GM12878 (cell line): ENCODE measurements around the gene RALBP1. TPM values are rescaled to one million over a fixed set of nuclear protein-coding genes. Genes with fewer than 3 reads are reported as not detected.

Experiments
- ATAC-seq: fragments of 200-7000 bp; cut with Tn5 transposase; 3 replicates; pipeline ENCODE4 v1.9.1; 2020; ENCODE audit warnings: mild to moderate bottlenecking, moderate library complexity
- BruUV-seq: library from RNA; stranded (reverse); fragments of 400-500 nt; replicated peaks from 2 replicates; lab custom pipeline; 2021; lab: Mats Ljungman, UMichigan
- CTCF ChIA-PET: fragments of 300-600 bp; sonication (Branson Sonifier 250); formaldehyde crosslinking; extraction: SDS; loops from one replicate; lab custom pipeline; 2021; ENCODE audit warnings: inconsistent platforms; lab: Yijun Ruan, JAX
- POLR2A ChIA-PET: fragments of 350-600 bp; formaldehyde crosslinking; extraction: SDS; loops from one replicate; lab custom pipeline; 2021; ENCODE audit warnings: inconsistent platforms; lab: Charles Lee
- RAD21 ChIA-PET: fragments of 300-600 bp; sonication (Branson Sonifier 250); formaldehyde crosslinking; loops from one replicate; lab custom pipeline; 2023; ENCODE audit warnings: antibody characterized with exemption; ENCODE audit not compliant: unreplicated experiment; lab: Charles Lee
- SMC1A ChIA-PET: fragments of 300-600 bp; sonication (Branson Sonifier 250); formaldehyde crosslinking; loops from one replicate; lab custom pipeline; 2023; ENCODE audit not compliant: unreplicated experiment, uncharacterized antibody; lab: Charles Lee
- DNase-seq: peaks from one replicate; pipeline ENCODE4 v3.0.0-alpha.2; 2011; ENCODE audit warnings: low read depth, low spot score
- FAIRE-seq: peaks from 3 replicates; lab custom pipeline; 2011; peaks lifted over from hg19 to GRCh38; lab: Jason Lieb, UNC
- H2AFZ ChIP-seq: 2 replicates; pipeline ENCODE4 v1.6.0; 2011; ENCODE audit warnings: low read depth, low read length, control low read depth; ENCODE audit not compliant: control insufficient read depth
- H3K27ac ChIP-seq: 2 replicates; pipeline ENCODE4 v1.5.1; 2011; ENCODE audit warnings: control low read depth; ENCODE audit not compliant: control insufficient read depth, insufficient read depth
- H3K27me3 ChIP-seq, 2 experiments: replicated peaks in 1 of 2; 2 replicates each; pipeline versions ENCODE4 v1.6.0 to v1.6.1; 2011; ENCODE audit warnings: low read length in 1 of 2; ENCODE audit not compliant: control insufficient read depth in 2 of 2, insufficient read depth in 2 of 2
- H3K36me3 ChIP-seq, 2 experiments: 2 replicates each; pipeline ENCODE4 v1.5.1; 2011; ENCODE audit warnings: low read length in 1 of 2; ENCODE audit not compliant: control insufficient read depth in 2 of 2, insufficient read depth in 2 of 2
- H3K4me1 ChIP-seq: 2 replicates; pipeline ENCODE4 v1.6.1; 2011; ENCODE audit warnings: mild to moderate bottlenecking, low read length, moderate library complexity, mixed read lengths; ENCODE audit not compliant: control insufficient read depth, insufficient read depth
- H3K4me2 ChIP-seq: 2 replicates; pipeline ENCODE4 v1.6.0; 2011; ENCODE audit warnings: control low read depth; ENCODE audit not compliant: control insufficient read depth, insufficient read depth
- H3K4me3 ChIP-seq: fragments of 200-600 bp; sonication (generic); 2 replicates; pipeline ENCODE4 v1.5.1; 2016
- H3K79me2 ChIP-seq: 2 replicates; pipeline ENCODE4 v1.6.0; 2011; ENCODE audit warnings: low read length; ENCODE audit not compliant: control insufficient read depth, insufficient read depth
- H3K9ac ChIP-seq: 2 replicates; pipeline ENCODE4 v1.8.0; 2011; ENCODE audit warnings: low read length, control low read depth, mixed read lengths; ENCODE audit not compliant: control insufficient read depth, insufficient read depth
- H3K9me3 ChIP-seq: replicated peaks from 3 replicates; pipeline ENCODE4 v1.5.1; 2011; ENCODE audit warnings: mild to moderate bottlenecking, low read length; ENCODE audit not compliant: control insufficient read depth, insufficient read depth
- H4K20me1 ChIP-seq: 2 replicates; pipeline ENCODE4 v1.6.0; 2011; ENCODE audit not compliant: control insufficient read depth, insufficient read depth
- CBFB ChIP-seq: IDR thresholded peaks from 2 replicates; pipeline ENCODE4 v1.6.1; 2016; ENCODE audit warnings: antibody characterized with exemption, low read depth
- CTCF ChIP-seq, 3 experiments: IDR thresholded peaks in 2 of 3; conservative IDR thresholded peaks in 1 of 3; 2 replicates each; pipeline ENCODE4 v1.5.1; 2011; ENCODE audit warnings: low read depth in 3 of 3, low read length in 3 of 3, mild to moderate bottlenecking in 3 of 3, control low read depth in 2 of 3, moderate library complexity in 2 of 3, inconsistent platforms in 1 of 3, mixed read lengths in 1 of 3; ENCODE audit not compliant: control insufficient read depth in 2 of 3, insufficient read depth in 1 of 3; ENCODE audit errors: extremely low read depth in 1 of 3
- DPF2 ChIP-seq: fragments of 450-650 bp; IDR thresholded peaks from 2 replicates; pipeline ENCODE4 v1.6.1; 2017; ENCODE audit warnings: mild to moderate bottlenecking
- ELK1 ChIP-seq: IDR thresholded peaks from 2 replicates; pipeline ENCODE4 v1.6.1; 2012; ENCODE audit warnings: low read depth, low read length, improper control_type of control experiment
- KDM1A ChIP-seq: fragments of 200-600 bp; sonication (generic); IDR thresholded peaks from 2 replicates; pipeline ENCODE4 v1.6.1; 2016; ENCODE audit warnings: borderline replicate concordance
- MLLT1 ChIP-seq: fragments of 450-650 bp; IDR thresholded peaks from 2 replicates; pipeline ENCODE4 v1.6.1; 2016; ENCODE audit warnings: mild to moderate bottlenecking
- NBN ChIP-seq: fragments of 450-650 bp; IDR thresholded peaks from 2 replicates; pipeline ENCODE4 v1.6.1; 2016
- NFXL1 ChIP-seq: fragments of 450-650 bp; IDR thresholded peaks from 2 replicates; pipeline ENCODE4 v1.6.1; 2017; ENCODE audit warnings: antibody characterized with exemption, mild to moderate bottlenecking, borderline replicate concordance
- PBX3 ChIP-seq: IDR thresholded peaks from 2 replicates; pipeline ENCODE4 v1.6.1; 2011; ENCODE audit warnings: mild to moderate bottlenecking, low read depth, low read length, moderate library complexity; ENCODE audit not compliant: insufficient replicate concordance
- RAD51 ChIP-seq: fragments of 450-650 bp; IDR thresholded peaks from 2 replicates; pipeline ENCODE4 v1.6.1; 2016; ENCODE audit warnings: moderate library complexity, mild to moderate bottlenecking, inconsistent platforms
- SIX5 ChIP-seq: IDR thresholded peaks from 2 replicates; pipeline ENCODE4 v1.6.1; 2011; ENCODE audit warnings: mild to moderate bottlenecking, low read depth, low read length, moderate library complexity; ENCODE audit not compliant: severe bottlenecking
- SPI1 ChIP-seq: IDR thresholded peaks from 2 replicates; pipeline ENCODE4 v1.6.1; 2011; ENCODE audit warnings: low read depth, mild to moderate bottlenecking, low read length, moderate library complexity, borderline replicate concordance; ENCODE audit not compliant: insufficient read depth
- STAT1 ChIP-seq: fragments of 450-650 bp; conservative IDR thresholded peaks from 2 replicates; pipeline ENCODE4 v1.6.1; 2014; ENCODE audit warnings: antibody characterized with exemption, mild to moderate bottlenecking
- TCF7 ChIP-seq: IDR thresholded peaks from 2 replicates; pipeline ENCODE4 v1.6.1; 2014; ENCODE audit warnings: antibody characterized with exemption, borderline replicate concordance
- ZSCAN29 ChIP-seq: fragments of 450-650 bp; IDR thresholded peaks from 2 replicates; pipeline ENCODE4 v1.6.1; 2017; ENCODE audit warnings: mild to moderate bottlenecking, moderate library complexity
- WGBS: methylation state at CpG from one replicate; pipeline ENCODE4 v1.1.6; 2016; ENCODE audit warnings: low lambda C conversion rate; ENCODE audit not compliant: insufficient replicate concordance, insufficient coverage; ENCODE audit errors: missing lambda C conversion rate; 5-methylcytosine and 5-hydroxymethylcytosine counted together
- in situ Hi-C: fragments of 300-500 bp; cut with MboI; formaldehyde crosslinking; loops from 9 replicates; pipeline ENCODE4 v1.14.3; 2018; ENCODE audit warnings: mixed read lengths
- intact Hi-C: fragments of 100-400 bp; cut with micrococcal nuclease; formaldehyde crosslinking; loops from one replicate; pipeline ENCODE4 v1.14.2; 2022; ENCODE audit not compliant: unreplicated experiment
- polyA plus RNA-seq, 11 experiments: library from polyadenylated mRNA; depleted of rRNA in 4 of 11; unstranded in 6 of 11; stranded (reverse) in 5 of 11; fragments of >200 nt; fragmentation: Nextera tagmentation in 4 of 11; fragmentation: Illumina TruSeq in 1 of 11; extraction: Ambion mirVana in 4 of 11; extraction: Trizol in 1 of 11; gene quantifications; 1 replicate in 1 of 11; 2 replicates in 10 of 11; pipeline versions ENCODE4 v1.2.1 to v1.2.3, GENCODE V29; 2011 to 2016; ENCODE audit warnings: inconsistent platforms in 2 of 11, missing spikeins in 2 of 11, low read depth in 1 of 11
- total RNA-seq, 4 experiments: library from RNA; depleted of rRNA in 3 of 4; stranded (reverse); fragments of >200 nt in 3 of 4; fragmentation: Illumina TruSeq in 1 of 4; extraction: Trizol in 1 of 4; gene quantifications; 2 replicates each; pipeline versions ENCODE4 v1.2.1 to v1.2.3, GENCODE V29; 2013 to 2021

Gene RALBP1
- total and polyA plus RNA-seq, 10 of the 15 experiments (the other 5 are each of a cell fraction or from before 2014, with no cell fraction given) = 11.2 to 46.9 (median 41.8) TPM

- no peak for ATAC-seq
- no peak overlapping the region for H3K4me2 ChIP-seq
- POLR2A ChIA-PET = no interaction called here
- in situ Hi-C loops = no loop called here
- H3K27ac ChIP-seq = no peak overlapping the region
- H3K79me2 ChIP-seq = no peaks in the 10 kb centered on the region
- SMC1A ChIA-PET = no interaction called here
- H3K9ac ChIP-seq = no peak overlapping the region
- DNase-seq = no peak
- no peaks in the 10 kb centered on the region for H4K20me1 ChIP-seq
- no peak overlapping the region for H3K4me3 ChIP-seq
- TF ChIP-seq TCF7 (no peak), DPF2 (no peak), CBFB (no peak), NFXL1 (no peak), RAD51 (no peak), KDM1A (no peak), SIX5 (no peak), MLLT1 (no peak), PBX3 (no peak), ELK1 (no peak), STAT1 (no peak), SPI1 (no peak), CTCF (IDR thresholded peaks at IDR 0.05 in 2 of 3, conservative IDR thresholded peaks at IDR 0.05 in 1 of 3; ENCODE audit: control insufficient read depth in 2 of 3, extremely low read depth in 1 of 3, insufficient read depth in 1 of 3, low read depth in 3 of 3, low read length in 3 of 3) (no peak), ZSCAN29 (no peak), NBN (no peak)
- CTCF ChIA-PET = interaction anchor here (0.6 kb wide), 1 partner anchor 61 kb away, joined by 3 read pairs; no protein-coding TSS in a partner anchor
- 85% methylated on average over 4 of the region's 4 CpGs for WGBS
- BruUV-seq = no TSS peak
- H3K36me3 ChIP-seq = no peaks in the 10 kb centered on the region
- intact Hi-C loops = loop anchor here (5.0 kb wide), 1 partner anchor 80 kb away; no protein-coding TSS in a partner anchor
- RAD21 ChIA-PET = no interaction called here
- no peak for FAIRE-seq
- H3K4me1 ChIP-seq = peaks cover 10% of the 10 kb centered on the region
- H3K27me3 ChIP-seq = no peaks in the 10 kb centered on the region
- H2AFZ ChIP-seq = no peak overlapping the region
- no peaks in the 10 kb centered on the region; the same call in 2 of the 3 replicates for H3K9me3 ChIP-seq
Measured at GRCh38 chr18:9437672-9438071, 37.6 kb upstream of the RALBP1 start.
